Measurements from ENCODE around the gene SUMO4.

- no peak for TF ChIP-seq CTCF (conservative IDR thresholded peaks at IDR 0.05; ENCODE audit: low read length)
- TF ChIP-seq EZH2phosphoT487 (IDR thresholded peaks at IDR 0.05; ENCODE audit: borderline replicate concordance), result no peak
Measured at GRCh38 chr6:149397384-149397783, 2.7 kb upstream of the SUMO4 start.
